Right lobe of liver (tissue), 6 donors: Measurements from ENCODE around the gene RBP2. TPM values are rescaled to one million over a fixed set of nuclear protein-coding genes. Genes with fewer than 3 reads are reported as not detected.
"Not testable (repeated sequence)": the region's sequence is repeated elsewhere in the genome, so short reads cannot be mapped to it uniquely, and the experiment has no call there.

Source experiments
- ATAC-seq, 4 donors: fragments of 200-7000 bp; cut with Tn5 transposase; one replicate each; pipeline ENCODE4 v1.9.1; 2020; ENCODE audit warnings: mild to moderate bottlenecking in 4 of 4, moderate library complexity in 4 of 4
- DNase-seq, 3 donors: peaks; one replicate each; pipeline ENCODE4 v3.0.0-alpha.2; 2020
- H3K27ac ChIP-seq, 3 donors: fragments of 200-600 bp; one replicate each; pipeline ENCODE4 v1.8.0; 2022
- H3K27me3 ChIP-seq, 2 donors: fragments of 200-600 bp; one replicate each; pipeline ENCODE4 v1.8.0; 2022
- H3K36me3 ChIP-seq, 4 donors: fragments of 200-600 bp; sonication (generic) in 1 of 4; one replicate each; pipeline versions ENCODE4 v1.5.1 to v1.8.0; 2017 to 2022; ENCODE audit warnings: control low read depth in 1 of 4
- H3K4me1 ChIP-seq, 4 donors: fragments of 200-600 bp; sonication (generic) in 1 of 4; one replicate each; pipeline versions ENCODE4 v1.5.1 to v1.8.0; 2017 to 2022; ENCODE audit warnings: control low read depth in 1 of 4
- H3K4me3 ChIP-seq, 3 donors: fragments of 200-600 bp; one replicate each; pipeline ENCODE4 v1.8.0; 2022
- H3K9me3 ChIP-seq, 4 donors: fragments of 200-600 bp; sonication (generic) in 1 of 4; one replicate each; pipeline versions ENCODE4 v1.5.1 to v1.8.0; 2017 to 2022; ENCODE audit warnings: control low read depth in 1 of 4
- POLR2A ChIP-seq: fragments of 450-650 bp; IDR thresholded peaks from one replicate; pipeline ENCODE4 v1.6.1; 2017; ENCODE audit warnings: antibody characterized with exemption, mild to moderate bottlenecking
- WGBS: methylation state at CpG from one replicate; pipeline ENCODE4 v1.1.6; 2018; ENCODE audit warnings: low coverage, low lambda C conversion rate; ENCODE audit not compliant: insufficient coverage; ENCODE audit errors: missing lambda C conversion rate; 5-methylcytosine and 5-hydroxymethylcytosine counted together
- intact Hi-C, 2 donors: fragments of 100-400 bp; cut with DNase I; formaldehyde crosslinking; loops; one replicate each; pipeline versions ENCODE4 v1.11.2 to v1.14.1; 2022
- total RNA-seq, 6 experiments: library from RNA; depleted of rRNA in 2 of 6; stranded (reverse); fragments of >200 nt in 2 of 6; fragmentation: NEBNext Ultra II Directional in 3 of 6; extraction: Animal tissue kit (Norgen Biotek cat#: 25700) in 3 of 6; gene quantifications; one replicate each; pipeline versions ENCODE4 v1.1.0 to v1.2.4, GENCODE V29; 2016 to 2023
- TF ChIP-seq, protein P1 (sequence below), 4 donors: fragments of 200-600 bp in 3 of 4; fragments of 450-650 bp in 1 of 4; IDR thresholded peaks; one replicate each; pipeline versions ENCODE4 v1.5.1 to v1.8.0; 2016 to 2022; ENCODE audit warnings: antibody characterized with exemption in 4 of 4, mild to moderate bottlenecking in 2 of 4
- donor health status: DM: no; HTN: yes; CAD: no.
- donor health status: DM: no; HTN: no; CAD: no.
- donor health status: DM: no; HTN: no; CAD: no.
- donor health status: DM: no; HTN: yes; CAD: no.
- donor health status: DM: no; HTN: yes; CAD: no.

The RBP2 gene
- total RNA-seq, 6 experiments from 2014 or later, result not detected

GRCh38 chr3:139421040-139421439, 55.3 kb downstream of the RBP2 start:
- peak; percentile 33 to 83 (median 58) for ATAC-seq
- H3K36me3 ChIP-seq, result no peaks in the 10 kb centered on the region

GRCh38 chr3:139418144-139418543, 58.2 kb downstream of the RBP2 start:
- Histone ChIP-seq H3K4me1 (peaks cover 0 to 8% (median 0%) of the 10 kb centered on the region in 4 donors), H3K27ac (no peak overlapping the region), H3K27me3 (no peaks in the 10 kb centered on the region), H3K9me3 (no peaks in the 10 kb centered on the region), H3K4me3 (no peak overlapping the region), H3K36me3 (no peaks in the 10 kb centered on the region)
- WGBS, result 83% methylated on average over 2 of the region's 2 CpGs
- no peak for ATAC-seq
- DNase-seq, result no peak
- TF ChIP-seq, protein P1, sequence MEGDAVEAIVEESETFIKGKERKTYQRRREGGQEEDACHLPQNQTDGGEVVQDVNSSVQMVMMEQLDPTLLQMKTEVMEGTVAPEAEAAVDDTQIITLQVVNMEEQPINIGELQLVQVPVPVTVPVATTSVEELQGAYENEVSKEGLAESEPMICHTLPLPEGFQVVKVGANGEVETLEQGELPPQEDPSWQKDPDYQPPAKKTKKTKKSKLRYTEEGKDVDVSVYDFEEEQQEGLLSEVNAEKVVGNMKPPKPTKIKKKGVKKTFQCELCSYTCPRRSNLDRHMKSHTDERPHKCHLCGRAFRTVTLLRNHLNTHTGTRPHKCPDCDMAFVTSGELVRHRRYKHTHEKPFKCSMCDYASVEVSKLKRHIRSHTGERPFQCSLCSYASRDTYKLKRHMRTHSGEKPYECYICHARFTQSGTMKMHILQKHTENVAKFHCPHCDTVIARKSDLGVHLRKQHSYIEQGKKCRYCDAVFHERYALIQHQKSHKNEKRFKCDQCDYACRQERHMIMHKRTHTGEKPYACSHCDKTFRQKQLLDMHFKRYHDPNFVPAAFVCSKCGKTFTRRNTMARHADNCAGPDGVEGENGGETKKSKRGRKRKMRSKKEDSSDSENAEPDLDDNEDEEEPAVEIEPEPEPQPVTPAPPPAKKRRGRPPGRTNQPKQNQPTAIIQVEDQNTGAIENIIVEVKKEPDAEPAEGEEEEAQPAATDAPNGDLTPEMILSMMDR (IDR thresholded peaks at IDR 0.05), result no peak
- no peak for TF ChIP-seq POLR2A
- intact Hi-C loops, result no loop called here

More at GRCh38 chr3:139421040-139421439, 55.3 kb downstream of the RBP2 start:
- Histone ChIP-seq H3K4me1 (peaks cover 0 to 8% (median 0%) of the 10 kb centered on the region in 4 donors), H3K4me3 (no peak overlapping the region), H3K9me3 (no peaks in the 10 kb centered on the region), H3K27me3 (no peaks in the 10 kb centered on the region), H3K27ac (no peak overlapping the region)
- no peak for DNase-seq
- intact Hi-C loops, result loop anchor here in 1 of 2 donors (10.0 kb wide), 1 partner anchor 134 kb away; no protein-coding TSS in a partner anchor
- WGBS, result 20% methylated on average over 1 of the region's 1 CpG
- TF ChIP-seq, protein P1 (IDR thresholded peaks at IDR 0.05), result no peak
- no peak for TF ChIP-seq POLR2A

GRCh38 chr3:139416275-139416674, 60.0 kb downstream of the RBP2 start:
- WGBS, result 75% methylated on average over 1 of the region's 1 CpG
- H3K27ac ChIP-seq, result no peak overlapping the region
- no peaks in the 10 kb centered on the region for H3K27me3 ChIP-seq

GRCh38 chr3:139414608-139415224, 61.6 kb downstream of the RBP2 start:
- DNase-seq (peak; percentile 29 to 57 (median 57)), ATAC-seq (peak; percentile 83 to 97 (median 87))
- Histone ChIP-seq H3K27ac (no peak overlapping the region), H3K36me3 (no peaks in the 10 kb centered on the region), H3K4me3 (no peak overlapping the region), H3K9me3 (no peaks in the 10 kb centered on the region), H3K27me3 (no peaks in the 10 kb centered on the region), H3K4me1 (no peaks in the 10 kb centered on the region)
- 28% methylated on average over 2 of the region's 2 CpGs for WGBS
- TF ChIP-seq, protein P1 (IDR thresholded peaks at IDR 0.05), result no peak
- no peak for TF ChIP-seq POLR2A
- intact Hi-C loops, result no loop called here

More at GRCh38 chr3:139416275-139416674, 60.0 kb downstream of the RBP2 start:
- Histone ChIP-seq H3K4me1 (peaks cover 0 to 6% (median 0%) of the 10 kb centered on the region in 4 donors), H3K9me3 (no peaks in the 10 kb centered on the region), H3K4me3 (no peak overlapping the region), H3K36me3 (no peaks in the 10 kb centered on the region)
- TF ChIP-seq, protein P1 (IDR thresholded peaks at IDR 0.05), result no peak
- TF ChIP-seq POLR2A, result no peak
- no peak for ATAC-seq
- no peak for DNase-seq
- intact Hi-C loops, result no loop called here

GRCh38 chr3:139412891-139413290, 63.4 kb downstream of the RBP2 start:
- H3K27ac ChIP-seq, intact Hi-C loops, ATAC-seq, H3K4me3 ChIP-seq, H3K36me3 ChIP-seq, H3K27me3 ChIP-seq, H3K9me3 ChIP-seq, H3K4me1 ChIP-seq, DNase-seq: not testable (repeated sequence)

Other genes with a start within 250 kb of the RBP2 start
- gene MRPS22, start 132.5 kb downstream of the RBP2 start, total RNA-seq, result 10 to 100 TPM; 29.6 to 66.5 (median 34.8) TPM
- 10 to 100 TPM; 59.4 to 81.9 (median 66.2) TPM for gene COPB2, start 86.9 kb downstream of the RBP2 start, total RNA-seq
- gene RBP1, start 63.2 kb upstream of the RBP2 start, total RNA-seq, result 10 to 100 TPM; 24.1 to 53.1 (median 37.9) TPM
- gene NMNAT3, start 201.5 kb upstream of the RBP2 start, total RNA-seq, result 1 to 10 TPM; 1.3 to 3.6 (median 2.6) TPM